ENCODE results near the gene NRCAM. TPM values are rescaled to one million over a fixed set of nuclear protein-coding genes. Genes with fewer than 3 reads are reported as not detected.
"Not testable (repeated sequence)": the region's sequence is repeated elsewhere in the genome, so short reads cannot be mapped to it uniquely, and the experiment has no call there.

The NRCAM gene
- total RNA-seq, 2 experiments from 2014 or later: 3.4 to 7.0 TPM

DNA sequence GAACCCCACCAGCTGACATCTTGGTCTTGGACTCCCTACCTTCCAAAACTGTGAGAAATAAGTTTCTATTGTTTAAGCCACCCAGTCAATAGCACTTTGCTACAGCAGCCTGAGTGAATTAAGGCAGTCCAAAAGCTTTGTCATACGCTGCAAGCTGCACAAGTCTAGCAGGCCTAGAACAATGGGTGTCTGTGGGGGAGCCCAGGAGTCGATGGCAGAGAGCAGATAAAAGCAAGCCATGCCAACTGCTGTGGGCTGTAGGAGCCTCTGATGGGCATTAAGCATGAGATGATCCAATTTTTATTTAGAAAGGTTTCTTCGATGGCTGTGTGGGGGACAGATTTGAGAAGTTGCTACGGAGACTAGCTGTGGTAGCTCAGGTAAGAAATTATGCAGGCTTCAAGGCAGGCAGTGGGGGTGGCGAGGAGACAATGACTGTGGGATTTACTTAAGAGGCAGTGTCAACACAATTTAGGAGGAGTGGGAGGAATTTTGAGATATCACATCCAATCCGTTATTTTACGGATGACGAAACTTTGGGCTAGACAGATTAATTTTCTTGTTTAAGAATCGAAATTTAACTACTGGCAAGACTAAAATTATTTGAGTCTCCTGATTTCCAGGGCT lies 110.4 kb downstream of the NRCAM start:
- ChIA-PET CTCF (no interaction called here), POLR2A (no interaction called here)
- Mint-ChIP-seq H3K9me3 (no peaks in the 10 kb centered on the region), H3K27ac (no peak overlapping the region), H3K27me3 (no peaks in the 10 kb centered on the region), H3K36me3 (ENCODE audit: low read depth) (no peaks in the 10 kb centered on the region), H3K4me3 (no peak overlapping the region), H3K4me1 (ENCODE audit: low read depth) (no peaks in the 10 kb centered on the region)
- H3K27ac ChIP-seq (ENCODE audit: low read depth in 1 of 2, low read length in 2 of 2): no peak overlapping the region
- H3K27me3 ChIP-seq (ENCODE audit: control insufficient read depth in 1 of 2, insufficient read depth in 2 of 2, low read length in 2 of 2): no peaks in the 10 kb centered on the region
- no peak for DNase-seq
- no peak for ATAC-seq (ENCODE audit: poor library complexity)
- intact Hi-C loops (cut with DNase I, micrococcal nuclease): no loop called here
- no peaks in the 10 kb centered on the region for H3K9me3 ChIP-seq (ENCODE audit: control insufficient read depth in 1 of 2, insufficient read depth in 1 of 2, low read length in 2 of 2)
- no peaks in the 10 kb centered on the region for H3K4me1 ChIP-seq (ENCODE audit: insufficient read depth, low read length)
- no peak overlapping the region for H3K4me3 ChIP-seq (ENCODE audit: low read length)
- H3K36me3 ChIP-seq (ENCODE audit: insufficient read depth, low read length): no peaks in the 10 kb centered on the region
- TF ChIP-seq, protein P1, sequence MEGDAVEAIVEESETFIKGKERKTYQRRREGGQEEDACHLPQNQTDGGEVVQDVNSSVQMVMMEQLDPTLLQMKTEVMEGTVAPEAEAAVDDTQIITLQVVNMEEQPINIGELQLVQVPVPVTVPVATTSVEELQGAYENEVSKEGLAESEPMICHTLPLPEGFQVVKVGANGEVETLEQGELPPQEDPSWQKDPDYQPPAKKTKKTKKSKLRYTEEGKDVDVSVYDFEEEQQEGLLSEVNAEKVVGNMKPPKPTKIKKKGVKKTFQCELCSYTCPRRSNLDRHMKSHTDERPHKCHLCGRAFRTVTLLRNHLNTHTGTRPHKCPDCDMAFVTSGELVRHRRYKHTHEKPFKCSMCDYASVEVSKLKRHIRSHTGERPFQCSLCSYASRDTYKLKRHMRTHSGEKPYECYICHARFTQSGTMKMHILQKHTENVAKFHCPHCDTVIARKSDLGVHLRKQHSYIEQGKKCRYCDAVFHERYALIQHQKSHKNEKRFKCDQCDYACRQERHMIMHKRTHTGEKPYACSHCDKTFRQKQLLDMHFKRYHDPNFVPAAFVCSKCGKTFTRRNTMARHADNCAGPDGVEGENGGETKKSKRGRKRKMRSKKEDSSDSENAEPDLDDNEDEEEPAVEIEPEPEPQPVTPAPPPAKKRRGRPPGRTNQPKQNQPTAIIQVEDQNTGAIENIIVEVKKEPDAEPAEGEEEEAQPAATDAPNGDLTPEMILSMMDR (IDR thresholded peaks at IDR 0.05): no peak

DNA sequence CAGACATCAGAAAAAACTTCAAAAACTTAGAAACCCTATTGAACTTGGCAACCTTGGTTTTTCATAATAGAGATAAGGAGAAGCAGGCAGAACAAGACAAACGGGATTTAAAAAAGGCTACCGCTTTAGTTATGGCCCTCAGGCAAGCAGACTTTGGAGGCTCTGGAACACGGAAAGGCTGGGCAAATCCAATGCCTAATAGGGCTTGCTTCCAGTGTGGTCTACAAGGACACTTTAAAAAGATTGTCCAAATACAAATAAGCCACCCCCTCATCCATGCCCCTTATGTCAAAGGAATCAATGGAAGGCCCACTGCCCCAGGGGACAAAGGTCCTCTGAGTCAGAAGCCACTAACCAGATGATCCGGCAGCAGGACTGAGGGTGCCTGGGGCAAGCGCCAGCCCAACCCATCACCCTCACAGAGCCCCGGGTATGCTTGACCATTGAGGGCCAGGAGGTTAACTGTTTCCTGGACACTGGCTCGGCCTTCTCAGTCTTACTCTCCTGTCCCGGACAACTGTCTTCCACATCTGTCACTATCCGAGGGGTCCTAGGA lies 115.3 kb downstream of the NRCAM start:
- no peaks in the 10 kb centered on the region for H3K9me3 Mint-ChIP-seq
- H3K9me3 ChIP-seq (ENCODE audit: control insufficient read depth in 1 of 2, insufficient read depth in 1 of 2, low read length in 2 of 2): peaks cover 0 to 6% of the 10 kb centered on the region in 2 experiments
- no peaks in the 10 kb centered on the region for H3K36me3 ChIP-seq (ENCODE audit: insufficient read depth, low read length)
- intact Hi-C loops (cut with DNase I, micrococcal nuclease): no loop called here
- H3K4me1 ChIP-seq (ENCODE audit: insufficient read depth, low read length): no peaks in the 10 kb centered on the region
- H3K4me1 Mint-ChIP-seq (ENCODE audit: low read depth): no peaks in the 10 kb centered on the region
- no peak for DNase-seq
- ChIA-PET POLR2A (no interaction called here), CTCF (no interaction called here)
- no peak overlapping the region for H3K27ac ChIP-seq (ENCODE audit: low read depth in 1 of 2, low read length in 2 of 2)
- no peak overlapping the region for H3K4me3 Mint-ChIP-seq
- TF ChIP-seq, protein P1 (IDR thresholded peaks at IDR 0.05): no peak
- no peaks in the 10 kb centered on the region for H3K36me3 Mint-ChIP-seq (ENCODE audit: low read depth)
- no peak overlapping the region for H3K27ac Mint-ChIP-seq
- H3K4me3 ChIP-seq (ENCODE audit: low read length): no peak overlapping the region
- ATAC-seq (ENCODE audit: poor library complexity): no peak
- no peaks in the 10 kb centered on the region for H3K27me3 ChIP-seq (ENCODE audit: control insufficient read depth in 1 of 2, insufficient read depth in 2 of 2, low read length in 2 of 2)
- peaks cover 5% of the 10 kb centered on the region for H3K27me3 Mint-ChIP-seq

DNA sequence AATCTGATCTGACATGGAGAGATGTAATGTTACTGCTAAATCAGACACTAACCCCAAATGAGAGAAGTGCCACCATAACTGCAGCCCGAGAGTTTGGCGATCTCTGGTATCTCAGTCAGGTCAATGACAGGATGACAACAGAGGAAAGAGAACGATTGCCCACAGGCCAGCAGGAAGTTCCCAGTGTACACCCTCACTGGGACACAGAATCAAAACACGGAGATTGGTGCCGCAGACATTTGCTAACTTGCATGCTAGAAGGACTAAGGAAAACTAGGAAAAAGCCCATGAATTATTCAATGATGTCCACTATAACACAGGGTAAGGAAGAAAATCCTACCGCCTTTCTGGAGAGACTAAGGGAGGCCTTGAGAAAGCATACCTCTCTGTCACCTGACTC lies 115.8 kb downstream of the NRCAM start:
- H3K36me3 Mint-ChIP-seq (ENCODE audit: low read depth); ATAC-seq (ENCODE audit: poor library complexity); H3K27me3 ChIP-seq (ENCODE audit: control insufficient read depth in 1 of 2, insufficient read depth in 2 of 2, low read length in 2 of 2); H3K36me3 ChIP-seq (ENCODE audit: insufficient read depth, low read length); H3K27me3 Mint-ChIP-seq; POLR2A ChIA-PET; H3K9me3 ChIP-seq (ENCODE audit: control insufficient read depth in 1 of 2, insufficient read depth in 1 of 2, low read length in 2 of 2); H3K4me3 ChIP-seq (ENCODE audit: low read length); H3K27ac ChIP-seq (ENCODE audit: low read depth in 1 of 2, low read length in 2 of 2); H3K27ac Mint-ChIP-seq; intact Hi-C loops (cut with DNase I, micrococcal nuclease); H3K4me3 Mint-ChIP-seq; H3K4me1 ChIP-seq (ENCODE audit: insufficient read depth, low read length); DNase-seq; H3K9me3 Mint-ChIP-seq; CTCF ChIA-PET; H3K4me1 Mint-ChIP-seq (ENCODE audit: low read depth): not testable (repeated sequence)
